Measurements from ENCODE around the gene CRYGN.

The CRYGN gene

DNA sequence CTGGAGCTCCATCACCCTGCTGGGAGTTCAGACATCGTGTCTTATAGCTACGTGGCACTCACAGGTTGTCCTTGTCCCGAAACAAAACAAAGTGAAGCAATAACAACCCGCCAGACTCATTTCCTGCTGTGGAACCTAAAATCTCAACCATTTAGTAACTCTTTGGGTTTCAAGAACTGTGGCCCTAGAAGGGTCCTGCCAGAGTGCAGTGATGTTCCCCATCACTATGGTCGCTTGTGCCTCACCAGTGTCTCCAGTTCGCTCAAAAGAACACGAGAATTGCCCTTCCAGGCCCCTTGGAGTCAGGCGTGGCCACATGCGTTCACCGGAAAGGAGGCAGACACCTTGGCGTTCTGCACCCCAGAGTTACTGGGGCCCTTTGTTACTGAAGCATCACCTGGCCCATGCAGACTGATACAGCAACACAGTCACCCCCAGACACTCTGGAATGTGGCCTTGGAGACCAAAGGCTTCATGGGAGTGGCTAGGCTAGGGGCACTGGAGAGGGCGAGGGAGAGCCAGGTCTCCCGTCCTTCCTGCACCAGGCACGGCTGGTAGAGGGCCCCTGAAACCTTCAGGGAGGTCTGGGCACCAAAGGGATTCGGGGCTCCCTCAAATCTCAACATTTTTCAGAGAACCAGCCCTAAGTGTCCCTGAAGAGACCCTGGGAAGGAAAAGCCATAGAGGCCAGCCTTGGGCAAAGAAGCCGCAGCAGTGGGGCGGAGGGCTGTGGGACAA is 908 bp downstream of the CRYGN start:
- no peak for DNase-seq (ENCODE audit: low read depth in 2 of 2)

DNA sequence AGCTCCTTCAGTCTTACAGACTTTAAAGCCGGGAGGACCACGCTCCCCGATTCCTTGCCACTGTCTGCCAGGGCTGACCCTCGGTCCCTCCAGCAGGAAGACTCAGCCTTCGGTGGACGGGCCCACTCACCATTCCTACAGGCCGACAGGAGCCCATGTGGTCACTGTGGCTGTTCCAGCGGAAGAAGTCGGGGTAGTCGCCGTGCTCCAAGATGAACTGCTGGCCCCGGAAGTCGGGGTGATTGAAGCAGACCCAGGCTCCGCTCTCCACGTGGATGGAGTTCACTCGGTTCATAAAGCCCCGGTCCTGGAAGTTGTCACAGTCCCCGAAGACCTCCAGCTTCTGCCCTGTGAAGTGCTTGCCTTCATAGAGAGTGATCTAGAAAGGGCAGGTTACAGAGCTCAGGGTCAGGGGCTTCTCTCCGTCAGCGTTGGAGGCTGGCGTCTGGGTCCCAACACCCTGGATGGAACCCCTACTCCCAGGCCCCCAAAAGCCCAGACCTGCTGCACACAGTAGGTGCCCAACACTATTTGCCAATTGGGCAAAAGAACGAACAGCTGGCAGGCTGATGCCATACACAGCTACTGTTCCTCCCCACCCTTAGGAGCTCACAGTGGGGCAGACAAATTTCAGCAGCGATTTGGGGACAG is 1.9 kb downstream of the CRYGN start:
- no peak for DNase-seq (ENCODE audit: low read depth in 2 of 2)

DNA sequence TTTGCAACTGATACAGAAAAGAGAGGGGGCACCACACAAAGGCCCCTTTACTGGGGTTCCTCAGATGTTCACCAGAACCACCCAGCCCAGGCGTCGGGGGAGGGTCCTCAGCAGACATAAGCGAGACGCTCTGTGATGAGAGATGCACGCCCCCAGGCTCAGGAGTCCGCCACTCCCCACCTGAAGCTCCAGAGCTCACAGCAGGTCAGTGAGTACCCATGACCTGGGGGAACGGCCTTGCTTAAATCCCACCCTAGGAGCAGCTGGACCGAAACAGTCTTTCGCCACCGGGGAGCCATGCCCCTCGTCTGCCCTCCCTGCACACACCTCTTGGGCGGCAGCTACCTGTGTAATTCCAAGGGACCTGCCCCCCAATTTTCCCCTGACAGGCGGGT is 2.8 kb downstream of the CRYGN start:
- DNase-seq (ENCODE audit: low read depth in 2 of 2) = no peak

DNA sequence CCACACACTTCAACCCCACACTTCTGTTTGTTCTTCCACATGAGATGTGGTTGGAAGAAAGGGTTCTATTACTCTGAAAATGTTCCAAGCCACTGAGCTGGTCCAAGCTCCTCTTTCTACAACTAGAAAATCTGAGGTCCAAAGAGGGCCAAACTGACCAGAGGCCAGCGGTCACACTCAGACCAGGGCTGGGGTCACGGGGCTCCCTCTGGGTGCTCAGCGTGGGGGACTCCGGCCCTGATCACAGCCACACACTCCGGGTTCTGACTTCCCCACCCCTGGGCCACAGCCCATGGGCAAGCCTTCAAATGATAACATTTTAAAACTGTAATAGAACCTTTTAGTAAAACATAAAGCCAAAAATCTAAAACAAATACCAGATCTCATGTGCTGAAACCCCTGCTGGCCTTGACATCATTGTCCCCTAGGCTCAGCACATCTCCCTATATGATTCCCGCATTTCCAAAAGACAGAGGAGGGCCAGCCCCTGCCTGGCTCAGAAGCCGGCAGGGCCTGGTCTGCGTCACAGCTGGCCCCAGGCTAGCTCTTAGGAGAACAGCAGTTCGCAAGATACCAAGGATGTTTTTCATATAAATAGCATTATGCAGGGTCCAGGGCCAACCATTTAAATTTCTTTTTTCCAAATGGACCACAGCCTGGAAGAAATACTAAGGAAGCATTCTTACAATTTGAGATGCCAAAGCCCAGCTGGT is 3.3 kb downstream of the CRYGN start:
- DNase-seq (ENCODE audit: low read depth in 2 of 2) = no peak

DNA sequence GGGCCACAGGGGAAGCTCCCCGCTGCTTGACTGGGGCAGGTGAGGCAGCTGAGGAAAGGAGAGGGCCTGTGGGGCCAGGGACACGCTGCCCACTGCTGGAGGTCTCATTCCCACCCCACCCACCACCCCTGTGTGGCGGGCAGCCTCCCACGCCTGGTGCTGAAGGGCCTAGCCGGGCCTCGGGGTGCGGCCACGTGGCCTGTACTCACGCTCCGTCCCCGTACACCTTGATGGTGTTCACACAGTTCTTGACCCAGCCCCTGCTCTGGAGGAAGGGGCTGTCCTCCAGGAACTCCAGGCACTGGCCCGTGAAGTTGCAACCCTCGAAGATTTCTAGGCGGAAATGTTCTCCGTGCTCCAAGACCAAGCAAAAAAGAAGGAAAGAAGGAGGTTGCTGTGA is 4.0 kb downstream of the CRYGN start:
- no peak for DNase-seq (ENCODE audit: low read depth in 2 of 2)

DNA sequence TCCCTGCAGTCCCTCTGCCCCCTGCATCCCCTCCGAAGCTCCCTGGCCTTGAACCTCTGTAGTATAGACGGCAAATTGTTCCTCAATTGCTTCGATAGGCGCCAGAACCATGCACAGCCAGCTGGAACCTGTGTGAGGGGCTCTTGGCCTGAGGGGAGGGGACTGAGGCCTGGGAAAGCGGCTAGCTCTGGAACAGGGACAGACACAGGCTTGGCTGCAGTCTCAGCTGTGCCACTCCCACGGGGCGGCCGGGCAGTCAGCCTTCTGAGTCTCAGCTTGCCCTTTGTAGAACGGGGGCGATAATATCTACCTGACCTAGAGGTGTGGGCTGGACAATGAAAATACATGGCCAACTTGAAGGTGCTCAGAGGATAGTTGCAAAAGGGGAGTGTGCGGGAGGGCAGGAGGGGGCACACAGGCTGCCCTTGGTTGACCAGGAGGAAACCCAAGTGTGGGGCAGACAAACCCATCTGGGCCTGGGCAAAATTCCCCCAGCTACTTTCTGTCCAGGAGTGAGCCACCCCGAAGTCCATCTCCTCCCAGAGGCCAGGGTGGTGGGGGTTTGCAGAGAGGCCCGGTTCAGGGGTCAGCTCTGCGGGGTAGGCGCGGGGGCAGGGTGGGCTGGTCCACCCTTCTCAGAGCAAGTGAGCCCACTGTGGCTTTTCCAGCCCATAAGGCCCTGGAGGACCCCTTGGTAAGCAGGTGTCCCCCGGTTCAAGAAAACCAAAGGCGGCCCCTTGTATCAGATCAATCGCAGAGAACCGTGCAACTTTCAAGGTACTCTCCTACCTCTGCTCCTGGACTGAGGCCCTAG is 4.6 kb downstream of the CRYGN start:
- DNase-seq (ENCODE audit: low read depth in 2 of 2) = no peak

DNA sequence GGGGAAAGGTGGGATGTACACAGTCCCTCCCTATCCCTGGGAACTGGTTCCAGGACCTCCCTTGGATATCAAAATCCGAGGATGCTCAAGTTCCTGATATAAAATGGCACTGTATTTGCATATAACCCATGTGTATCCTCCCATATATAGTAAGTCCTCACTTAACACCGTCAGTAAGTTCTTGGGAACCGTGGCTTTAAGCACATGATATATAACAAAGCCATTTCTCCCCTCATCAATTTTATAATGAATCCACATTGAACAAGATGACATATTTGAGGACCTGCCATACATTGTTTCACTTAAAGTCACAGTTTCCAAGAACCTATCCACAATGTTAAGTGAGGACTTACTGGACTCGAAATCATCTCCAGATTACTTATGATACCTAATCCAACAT is 5.4 kb downstream of the CRYGN start:
- no peak for DNase-seq (ENCODE audit: low read depth in 2 of 2)

DNA sequence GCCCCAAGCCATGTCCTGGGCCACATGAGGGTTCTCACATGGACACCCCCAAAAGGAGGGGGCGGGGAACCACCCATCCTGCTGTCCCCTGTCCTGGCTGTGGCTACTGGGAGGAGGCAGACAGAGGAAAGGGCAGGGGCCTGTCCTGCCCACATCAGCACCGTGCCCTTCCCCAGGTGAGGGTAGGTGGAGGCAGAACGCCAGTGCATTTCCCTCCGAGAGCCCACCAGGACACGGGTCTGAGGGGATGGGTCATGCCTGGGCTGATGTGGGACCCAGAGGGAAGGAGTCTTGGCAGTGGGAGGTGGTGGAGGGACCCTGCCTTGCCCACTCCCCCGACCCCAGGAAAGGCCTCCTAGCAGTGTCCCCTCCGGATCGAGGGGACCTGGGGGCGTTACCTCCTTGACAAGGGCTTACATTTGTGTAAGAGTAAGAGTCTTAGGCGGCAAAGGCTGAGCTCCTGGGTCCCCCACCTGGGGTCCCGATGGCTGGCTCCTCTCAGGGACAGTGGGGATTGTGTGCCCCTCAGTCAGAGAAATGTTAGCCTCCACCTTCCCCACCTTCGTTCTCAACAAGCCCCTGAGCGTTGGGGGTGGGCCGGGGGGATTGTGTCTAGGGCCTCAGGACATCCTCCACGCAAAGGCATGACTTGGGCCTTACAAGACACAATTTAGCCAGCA is 6.1 kb downstream of the CRYGN start:
- no peak for DNase-seq (ENCODE audit: low read depth in 2 of 2)

DNA sequence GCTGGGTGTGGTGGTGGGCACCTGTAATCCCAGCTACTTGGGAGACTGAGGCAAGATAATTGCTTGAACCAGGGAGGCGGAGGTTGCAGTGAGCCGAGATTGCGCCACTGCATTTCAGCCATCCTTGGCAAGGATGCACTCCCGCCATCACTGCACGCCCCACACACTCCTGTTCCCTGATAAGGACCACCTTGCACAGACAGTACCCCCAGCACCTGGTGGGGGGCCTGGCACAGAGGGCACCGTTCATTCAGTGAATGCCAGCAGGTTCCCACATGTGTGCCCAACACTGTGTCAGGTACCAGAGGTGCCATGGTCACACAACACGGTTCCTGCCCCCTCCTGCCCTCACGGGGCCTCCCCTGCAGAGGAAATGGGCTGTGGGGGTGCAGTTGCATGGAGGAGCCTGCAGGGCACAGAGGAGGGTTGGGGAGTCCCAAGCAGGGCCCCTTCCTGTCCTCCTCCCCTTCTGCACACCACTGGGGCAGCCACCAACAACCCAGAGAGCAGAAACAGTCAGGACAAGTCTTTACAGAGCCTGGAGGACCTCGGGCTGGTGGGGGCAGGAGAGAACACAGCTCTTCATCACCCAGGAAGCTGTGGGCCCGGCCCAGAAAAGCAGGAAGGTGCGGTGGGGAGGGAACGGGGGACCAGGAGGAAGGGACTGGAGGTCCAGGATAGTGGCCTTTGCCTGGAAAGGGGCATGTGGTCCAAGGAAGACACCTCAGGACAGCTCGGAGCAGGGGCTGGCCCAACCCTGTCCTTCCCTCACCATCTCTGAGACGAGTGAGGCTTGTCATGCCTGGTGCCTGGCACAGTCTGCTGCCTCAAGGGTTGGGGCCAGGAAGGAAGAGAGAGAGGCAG is 7.1 kb downstream of the CRYGN start:
- no peak for DNase-seq (ENCODE audit: low read depth in 2 of 2)

DNA sequence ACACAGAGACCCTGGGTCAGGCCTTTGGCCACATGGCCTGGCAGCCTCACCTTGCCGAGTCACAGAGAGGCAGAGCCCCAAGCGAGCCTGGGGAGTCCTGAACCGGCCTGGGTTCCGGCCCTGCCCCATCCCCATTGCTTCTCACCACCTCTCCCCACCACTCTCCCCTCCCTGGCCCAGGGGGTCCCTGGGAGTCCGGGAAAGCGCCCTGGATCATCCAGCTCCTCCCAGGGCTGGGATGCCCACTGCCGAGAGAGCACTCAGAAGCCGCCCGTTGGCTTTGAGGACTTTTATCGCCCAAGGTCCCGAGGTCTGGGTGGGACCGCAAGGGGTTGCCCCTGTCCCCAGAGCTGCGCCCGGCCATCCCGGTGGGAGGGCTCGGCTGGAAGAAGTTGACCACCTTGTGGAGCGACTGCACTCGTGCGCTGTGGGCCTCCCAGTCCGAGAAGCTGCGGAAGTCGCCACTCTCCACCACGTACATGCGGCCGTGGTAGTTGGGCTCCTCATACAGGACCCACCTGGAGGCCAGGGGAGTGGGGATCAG is 8.1 kb downstream of the CRYGN start:
- no peak for DNase-seq (ENCODE audit: low read depth in 2 of 2)

DNA sequence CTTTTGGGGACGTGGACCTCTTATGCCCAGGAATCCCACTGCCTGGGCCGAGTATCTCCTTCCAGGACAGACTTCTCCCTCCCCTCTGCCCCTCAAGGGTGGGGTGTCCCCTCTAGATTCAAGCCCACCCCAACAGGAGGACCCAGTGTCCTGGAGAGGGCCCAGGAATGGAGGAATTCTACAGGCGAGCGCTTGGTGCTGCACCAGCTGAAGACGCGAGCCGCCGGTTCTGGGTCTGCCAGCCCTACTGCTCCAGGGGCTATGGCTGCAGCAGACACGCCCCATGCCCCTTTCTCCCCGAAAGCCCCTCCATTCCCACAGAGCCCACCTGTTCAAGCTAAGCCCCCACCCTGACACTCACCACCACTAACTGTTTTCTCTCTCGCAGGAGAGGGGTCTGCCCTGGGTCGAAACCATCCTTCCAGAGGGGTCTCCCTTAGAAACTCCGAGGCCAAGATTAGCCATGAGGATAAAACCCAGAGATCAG is 8.6 kb downstream of the CRYGN start:
- no peak for DNase-seq (ENCODE audit: low read depth in 2 of 2)

DNA sequence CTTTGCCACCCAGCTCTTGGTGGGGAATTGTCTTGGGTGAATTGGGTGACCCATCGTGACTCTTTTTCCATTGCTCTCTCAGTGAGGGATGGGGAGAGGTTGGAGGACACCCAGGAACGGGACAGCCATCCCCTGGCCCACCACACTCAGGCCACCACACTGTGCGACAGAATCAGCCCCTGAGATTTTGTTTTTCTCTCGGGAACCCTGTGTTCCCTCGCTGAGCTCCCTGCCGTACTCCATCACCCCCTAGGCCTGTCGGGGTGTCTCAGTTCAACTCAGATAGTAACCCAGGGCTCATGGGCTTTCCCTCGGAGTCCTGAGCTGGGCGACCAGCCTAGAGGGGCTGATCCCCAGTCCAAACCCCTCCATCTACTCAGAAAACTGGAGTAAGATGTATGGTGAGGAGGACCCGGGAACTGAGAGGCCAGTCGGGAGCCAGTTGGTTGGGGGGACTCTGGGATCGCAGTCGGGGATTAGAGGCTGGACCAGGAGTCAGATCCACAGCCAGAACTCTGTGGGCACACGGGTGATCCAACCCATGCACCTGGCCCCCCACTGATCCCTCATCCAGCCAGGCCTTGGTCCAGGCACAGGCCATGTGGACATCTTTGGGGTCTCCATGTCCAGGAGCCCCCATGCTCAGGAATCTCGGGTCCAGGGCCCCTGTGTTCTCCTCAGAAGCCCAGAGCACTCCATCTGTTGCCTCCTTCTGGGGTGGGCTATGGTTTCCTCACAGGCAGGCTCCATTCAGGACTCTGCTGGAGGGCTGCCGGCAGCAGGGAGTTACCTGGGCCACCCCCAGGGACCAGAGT is 9.3 kb downstream of the CRYGN start:
- no peak for DNase-seq (ENCODE audit: low read depth in 2 of 2)

DNA sequence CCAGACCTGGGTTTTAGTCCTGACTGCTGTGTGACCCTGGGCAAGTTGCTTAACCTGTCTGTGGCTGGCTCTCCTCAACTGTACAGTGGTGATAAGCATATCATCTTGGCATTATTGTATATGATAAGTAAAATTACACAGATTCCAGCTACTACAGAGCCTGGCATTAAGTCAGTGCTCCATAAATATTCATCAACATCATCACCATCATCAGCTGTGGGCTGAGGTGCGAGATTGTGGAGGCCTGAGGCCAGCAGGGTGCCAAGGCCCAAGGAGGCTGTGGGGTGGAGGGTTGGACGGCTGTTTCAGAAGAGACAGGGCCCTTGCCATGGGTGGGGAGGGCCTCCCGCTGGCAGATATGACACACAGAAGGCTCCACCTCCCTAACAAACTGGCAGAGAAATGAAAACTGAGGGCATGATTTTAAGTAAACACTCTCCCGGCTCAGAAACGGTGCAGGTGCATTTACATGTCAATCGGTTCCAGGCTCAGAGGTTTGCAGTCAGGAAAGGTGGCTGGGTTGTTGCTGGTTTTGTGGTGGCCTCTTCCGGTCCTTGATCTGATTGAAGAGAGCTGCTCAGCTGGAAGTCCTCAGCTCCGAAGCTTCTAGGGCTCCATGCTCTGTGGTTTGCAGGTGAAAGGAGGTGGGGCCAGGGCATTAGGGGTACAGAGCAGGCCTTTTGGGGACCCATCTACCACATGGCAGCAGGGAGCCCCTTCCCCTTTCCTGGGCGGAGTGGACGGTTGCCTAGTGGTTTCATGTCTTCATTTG is 10.2 kb downstream of the CRYGN start:
- DNase-seq (ENCODE audit: low read depth in 2 of 2) = no peak

DNA sequence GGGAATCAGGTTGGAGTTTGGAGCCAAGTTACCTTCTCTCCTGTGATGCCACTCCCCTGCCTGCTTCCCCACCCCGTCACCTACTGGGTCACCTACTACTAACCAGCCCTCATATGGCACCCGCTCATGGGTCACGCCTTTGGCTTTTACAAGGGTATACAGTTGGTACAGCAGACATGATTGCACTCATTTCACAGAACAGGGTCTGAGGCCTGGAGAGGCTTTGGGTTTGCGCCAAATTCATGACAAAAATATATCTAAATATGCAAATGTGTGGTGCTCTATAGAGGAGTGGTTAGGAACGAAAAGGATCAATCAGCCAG is 10.7 kb downstream of the CRYGN start:
- DNase-seq (ENCODE audit: low read depth in 2 of 2) = no peak

DNA sequence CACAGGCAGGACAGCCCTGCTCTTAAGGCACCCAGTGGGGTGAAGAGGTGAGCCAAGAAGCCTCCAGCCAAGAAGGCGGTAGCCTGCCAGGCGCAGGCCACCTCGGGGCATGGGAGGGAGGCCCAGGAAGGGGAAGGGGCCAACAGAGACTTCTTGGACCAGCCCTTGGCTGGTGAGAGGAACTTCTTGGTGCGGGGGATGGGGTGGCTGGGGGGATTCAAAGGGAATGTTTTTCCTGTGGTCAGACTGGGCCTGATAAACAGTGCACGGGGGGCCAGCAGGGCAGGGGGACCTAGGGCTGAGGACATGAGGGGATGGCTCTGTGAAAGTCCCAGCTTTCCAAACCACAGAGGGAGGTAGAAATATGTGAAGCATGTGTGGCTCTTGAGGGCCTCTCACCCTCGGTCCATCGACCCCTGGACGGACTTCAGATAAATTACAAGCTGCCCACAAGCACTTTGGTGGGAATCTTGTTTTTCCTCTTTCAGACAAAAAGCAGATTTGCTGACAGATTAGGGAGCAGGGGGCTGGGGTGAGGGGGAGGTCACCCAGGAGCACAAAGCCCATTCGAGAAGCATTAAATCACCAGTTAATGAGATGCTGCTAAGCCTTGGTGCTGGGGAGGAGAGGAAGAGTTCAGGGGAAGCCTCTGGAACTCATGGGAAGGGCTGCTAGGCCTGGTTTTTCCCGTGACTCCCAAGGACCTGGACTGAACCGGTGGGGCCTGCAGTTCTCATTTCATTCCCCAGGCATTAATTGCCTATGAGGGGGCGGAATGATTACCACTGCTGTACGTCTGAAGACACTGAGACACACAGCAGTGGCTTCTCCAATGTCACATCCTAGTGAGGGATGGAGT is 11.3 kb downstream of the CRYGN start:
- DNase-seq (ENCODE audit: low read depth in 2 of 2) = no peak

DNA sequence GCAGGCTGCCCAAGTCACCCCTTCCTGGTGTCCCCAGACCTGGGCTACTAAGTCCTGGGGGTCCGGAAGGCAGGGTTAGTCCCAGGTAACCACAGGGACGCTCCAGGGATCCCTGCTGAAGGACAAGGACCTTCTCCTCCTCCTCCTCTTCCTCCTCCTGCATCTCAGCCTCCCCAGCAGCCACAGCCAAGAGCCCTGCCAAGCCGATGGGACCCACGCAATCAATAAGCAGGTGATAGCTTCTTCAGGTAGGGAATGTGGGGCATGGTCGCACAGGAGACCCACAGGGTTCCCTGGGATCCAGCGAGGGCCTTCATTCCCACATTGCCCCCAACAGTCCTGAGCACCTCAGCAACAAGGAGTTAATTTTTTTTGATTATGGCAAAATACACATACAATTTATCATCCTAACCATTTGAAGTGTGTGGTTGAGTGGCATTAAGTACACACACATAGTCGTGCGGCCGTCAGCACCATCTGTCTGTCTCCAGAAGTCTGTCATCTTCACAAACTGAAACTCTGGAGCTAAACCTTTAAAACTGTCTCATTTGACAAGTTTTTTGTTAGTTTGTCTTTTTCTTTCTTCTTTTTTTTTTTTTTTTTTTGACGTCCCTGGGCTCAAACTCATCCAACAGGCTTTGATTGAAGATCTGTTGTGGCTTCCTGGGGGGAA is 12.1 kb downstream of the CRYGN start:
- DNase-seq (ENCODE audit: low read depth in 2 of 2) = no peak
